ENCODE measurements around the gene HAUS7. TPM values are rescaled to one million over a fixed set of nuclear protein-coding genes. Genes with fewer than 3 reads are reported as not detected.
A peak's percentile ranks its signal among the peaks of the same experiment; 100 is the strongest.

The HAUS7 gene
- total RNA-seq, 2 donors from 2014 or later: 27.7 to 40.0 TPM

DNA sequence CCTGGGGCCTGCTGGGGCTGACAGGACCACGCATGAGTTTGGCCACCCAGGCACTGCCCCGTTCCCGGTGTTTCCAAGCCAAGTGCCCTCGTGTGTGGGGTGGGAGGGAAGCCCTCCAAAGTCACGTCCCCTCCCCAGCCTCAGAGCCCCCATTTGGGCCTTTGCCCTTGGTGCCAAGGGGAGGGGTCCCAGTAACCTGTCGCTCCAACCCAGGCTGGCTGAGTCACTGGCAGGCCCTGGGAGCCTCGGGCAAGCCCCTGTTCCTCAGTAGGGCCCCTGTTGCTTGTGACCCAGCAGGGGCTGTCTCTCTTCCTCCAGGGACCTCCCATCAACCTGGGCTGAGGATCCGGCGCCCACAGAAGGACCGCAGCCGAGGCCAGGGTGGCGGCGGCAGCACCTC is 10.7 kb upstream of the HAUS7 start:
- H3K27me3 Mint-ChIP-seq (ENCODE audit: low read depth): peaks cover 3% of the 10 kb centered on the region
- ATAC-seq (replicated peaks in 1 of 2) (no peak), DNase-seq (no peak)
- no peaks in the 10 kb centered on the region for H3K9me3 Mint-ChIP-seq
- H3K4me1 Mint-ChIP-seq (ENCODE audit: low read depth): no peaks in the 10 kb centered on the region
- no peak overlapping the region for H3K27ac Mint-ChIP-seq
- no peaks in the 10 kb centered on the region for H3K36me3 Mint-ChIP-seq (ENCODE audit: insufficient read depth in 2 of 2)
- H3K4me3 Mint-ChIP-seq: no peak overlapping the region

DNA sequence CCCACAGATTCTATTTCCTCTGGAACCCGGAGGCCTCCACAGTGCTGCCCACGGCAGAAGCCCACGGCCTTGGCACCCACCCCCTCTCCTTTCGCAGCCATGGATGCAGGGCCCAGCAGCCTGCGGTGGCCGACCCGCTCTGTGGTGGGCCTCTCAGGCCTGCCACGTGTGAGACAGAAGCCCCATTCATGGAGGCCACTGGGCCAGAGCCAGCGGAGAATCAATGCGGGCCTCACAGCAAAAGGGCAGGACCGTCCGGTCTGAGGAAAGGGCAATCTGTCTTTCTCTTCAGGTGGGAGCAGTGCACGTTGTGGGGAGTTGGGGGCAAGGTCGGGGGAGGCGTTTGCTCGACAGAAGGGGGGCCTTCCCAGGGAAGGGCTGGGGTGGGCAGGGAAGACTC is 8.4 kb upstream of the HAUS7 start:
- DNase-seq (no peak), ATAC-seq (replicated peaks in 1 of 2) (no peak)
- no peaks in the 10 kb centered on the region for H3K9me3 Mint-ChIP-seq
- no peaks in the 10 kb centered on the region for H3K4me1 Mint-ChIP-seq (ENCODE audit: low read depth)
- H3K27ac Mint-ChIP-seq: no peak overlapping the region
- H3K27me3 Mint-ChIP-seq (ENCODE audit: low read depth): peaks cover 6% of the 10 kb centered on the region
- H3K36me3 Mint-ChIP-seq (ENCODE audit: insufficient read depth in 2 of 2): no peaks in the 10 kb centered on the region
- no peak overlapping the region for H3K4me3 Mint-ChIP-seq

DNA sequence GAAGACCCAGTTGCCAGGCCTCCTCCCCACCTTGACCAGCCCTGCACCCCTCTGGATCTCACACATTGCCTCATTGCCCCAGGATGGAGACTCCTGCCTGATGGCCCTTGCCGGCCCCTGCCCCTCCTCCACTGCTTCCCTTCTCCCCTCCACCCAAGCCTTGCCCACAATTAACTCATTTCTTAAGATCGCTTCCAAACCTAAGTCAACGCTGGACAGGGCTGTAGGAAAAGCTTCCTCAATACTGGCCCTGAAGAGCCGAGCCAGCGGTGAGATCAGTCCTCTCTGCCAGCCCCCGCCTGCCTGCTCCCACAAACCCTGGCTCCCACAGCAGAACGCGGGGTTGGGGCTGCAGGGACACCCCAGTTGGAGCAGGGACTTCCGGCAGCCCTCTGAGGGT is 7.5 kb upstream of the HAUS7 start:
- ATAC-seq (replicated peaks in 1 of 2) (no peak), DNase-seq (no peak)
- H3K27ac Mint-ChIP-seq: no peak overlapping the region
- H3K9me3 Mint-ChIP-seq: no peaks in the 10 kb centered on the region
- no peaks in the 10 kb centered on the region for H3K36me3 Mint-ChIP-seq (ENCODE audit: insufficient read depth in 2 of 2)
- peaks cover 6% of the 10 kb centered on the region for H3K27me3 Mint-ChIP-seq (ENCODE audit: low read depth)
- no peak overlapping the region for H3K4me3 Mint-ChIP-seq
- no peaks in the 10 kb centered on the region for H3K4me1 Mint-ChIP-seq (ENCODE audit: low read depth)

DNA sequence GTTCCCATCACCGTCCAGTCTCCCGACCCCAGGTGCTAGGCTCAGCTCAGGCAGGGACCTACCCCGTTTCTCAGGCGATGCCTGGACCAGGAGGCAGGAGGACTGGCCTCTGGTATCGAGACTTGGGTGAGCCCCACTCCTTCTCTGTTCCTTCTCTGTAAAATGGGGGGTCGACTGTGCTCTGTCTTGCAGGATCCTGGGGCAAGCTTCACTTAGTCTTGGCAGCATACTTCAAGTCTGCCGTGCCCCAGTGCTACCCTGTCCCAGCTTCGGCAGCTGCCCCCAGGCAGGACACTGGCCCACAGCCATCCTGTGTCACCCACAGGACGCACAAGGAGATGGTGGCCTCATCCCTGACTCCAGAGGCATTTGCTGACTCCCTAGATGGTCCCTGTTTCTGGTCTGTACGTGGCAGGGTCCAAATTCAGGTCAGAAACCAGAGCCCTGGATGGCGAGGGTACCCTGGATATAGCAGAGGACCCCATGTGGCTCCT is 7.0 kb upstream of the HAUS7 start:
- no peaks in the 10 kb centered on the region for H3K4me1 Mint-ChIP-seq (ENCODE audit: low read depth)
- peaks cover 6% of the 10 kb centered on the region for H3K27me3 Mint-ChIP-seq (ENCODE audit: low read depth)
- DNase-seq (no peak), ATAC-seq (replicated peaks in 1 of 2) (no peak)
- no peak overlapping the region for H3K27ac Mint-ChIP-seq
- H3K4me3 Mint-ChIP-seq: no peak overlapping the region
- H3K9me3 Mint-ChIP-seq: no peaks in the 10 kb centered on the region
- no peaks in the 10 kb centered on the region for H3K36me3 Mint-ChIP-seq (ENCODE audit: insufficient read depth in 2 of 2)

DNA sequence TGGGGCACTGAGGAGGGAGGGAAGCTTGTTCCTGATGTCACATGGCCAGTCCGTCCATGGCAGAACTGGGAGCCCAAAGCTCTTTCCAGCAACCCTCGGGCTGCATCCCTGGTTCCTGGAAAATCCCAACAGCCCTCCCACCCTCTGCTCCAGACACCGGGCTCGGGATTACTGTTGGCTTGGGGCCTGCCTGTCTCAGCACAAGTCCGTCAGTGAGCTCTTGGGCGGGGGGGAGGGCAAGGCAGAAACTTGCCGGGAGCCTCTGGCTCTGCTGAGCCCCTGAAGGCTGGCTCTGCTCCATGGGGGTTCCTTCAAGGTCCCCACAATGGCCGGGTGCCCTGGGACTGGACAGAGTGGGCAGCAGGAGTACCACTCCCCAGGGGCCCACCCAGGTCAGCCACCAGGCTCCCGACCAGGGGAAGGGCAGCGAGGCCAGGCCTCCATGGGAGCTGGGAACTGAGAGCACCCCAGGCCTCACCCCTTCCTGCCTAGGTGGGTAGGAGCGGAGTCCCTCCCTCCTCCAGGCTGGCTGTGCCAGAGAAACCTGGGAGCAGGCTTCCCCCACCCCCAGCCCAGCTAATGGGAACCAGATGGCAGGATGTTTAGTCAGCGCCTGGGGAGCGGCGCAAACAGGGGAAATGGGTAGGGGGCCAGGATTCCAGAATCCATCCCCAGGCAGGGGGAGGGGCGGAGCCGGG is 6.4 kb upstream of the HAUS7 start:
- Mint-ChIP-seq H3K27me3 (ENCODE audit: low read depth) (peaks cover 6% of the 10 kb centered on the region), H3K27ac (no peak overlapping the region), H3K4me1 (ENCODE audit: low read depth) (no peaks in the 10 kb centered on the region), H3K9me3 (no peaks in the 10 kb centered on the region), H3K4me3 (no peak overlapping the region), H3K36me3 (ENCODE audit: insufficient read depth in 2 of 2) (no peaks in the 10 kb centered on the region)
- ATAC-seq (replicated peaks in 1 of 2) (no peak), DNase-seq (no peak)

DNA sequence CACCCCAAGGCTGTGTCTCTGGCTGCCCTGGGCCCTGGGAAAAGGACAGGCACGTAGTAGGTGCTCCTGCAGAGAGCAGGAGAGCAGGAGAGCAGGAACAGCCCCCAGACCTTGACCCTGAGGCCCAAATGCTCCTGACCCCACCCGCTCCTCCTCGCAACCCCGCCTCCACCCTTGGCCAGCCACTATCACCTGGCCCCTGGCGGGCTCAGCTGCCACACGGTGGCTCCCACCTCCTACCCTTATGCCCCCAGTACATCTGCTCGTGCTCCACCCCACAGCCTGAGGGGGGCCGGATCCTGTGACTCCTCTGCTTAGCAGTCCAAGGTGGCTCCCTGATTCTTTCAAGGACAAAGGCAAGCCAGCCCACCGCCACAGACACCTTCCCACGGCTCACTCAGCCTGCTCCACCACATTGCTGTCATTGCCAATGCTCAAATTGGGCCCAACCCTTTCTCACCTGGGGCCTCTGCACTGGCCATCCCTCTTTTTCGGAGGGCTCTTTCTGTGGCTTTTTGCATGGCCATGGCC is 5.4 kb upstream of the HAUS7 start:
- H3K4me3 Mint-ChIP-seq: peak overlapping the region in 1 of 2 donors; percentile 16
- no peak for ATAC-seq (replicated peaks in 1 of 2)
- no peaks in the 10 kb centered on the region for H3K9me3 Mint-ChIP-seq
- H3K4me1 Mint-ChIP-seq (ENCODE audit: low read depth): peaks cover 4% of the 10 kb centered on the region
- no peak for DNase-seq
- peaks cover 6% of the 10 kb centered on the region for H3K27me3 Mint-ChIP-seq (ENCODE audit: low read depth)
- no peaks in the 10 kb centered on the region for H3K36me3 Mint-ChIP-seq (ENCODE audit: insufficient read depth in 2 of 2)
- H3K27ac Mint-ChIP-seq: no peak overlapping the region

DNA sequence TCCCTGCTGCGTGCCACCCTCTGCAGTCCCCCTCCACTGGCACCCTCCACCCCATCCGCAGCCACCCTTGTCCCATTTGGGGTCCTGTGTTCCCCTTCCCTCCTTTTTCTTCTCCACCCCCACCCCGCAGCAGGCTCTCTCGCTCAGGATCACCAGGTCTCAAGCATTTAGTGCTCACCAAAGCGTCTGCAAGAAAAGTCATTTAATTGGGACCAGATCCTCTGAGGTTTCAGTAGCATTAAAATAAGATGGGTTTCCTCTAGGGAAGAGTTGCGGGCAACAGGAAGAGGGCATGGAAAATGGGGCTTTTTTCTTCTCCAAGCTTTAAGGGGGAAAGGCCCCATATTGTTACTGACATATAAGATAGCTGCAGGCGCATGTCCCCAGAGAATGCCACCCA is 4.9 kb upstream of the HAUS7 start:
- H3K4me1 Mint-ChIP-seq (ENCODE audit: low read depth): peaks cover 4% of the 10 kb centered on the region
- H3K27ac Mint-ChIP-seq: no peak overlapping the region
- H3K9me3 Mint-ChIP-seq: no peaks in the 10 kb centered on the region

DNA sequence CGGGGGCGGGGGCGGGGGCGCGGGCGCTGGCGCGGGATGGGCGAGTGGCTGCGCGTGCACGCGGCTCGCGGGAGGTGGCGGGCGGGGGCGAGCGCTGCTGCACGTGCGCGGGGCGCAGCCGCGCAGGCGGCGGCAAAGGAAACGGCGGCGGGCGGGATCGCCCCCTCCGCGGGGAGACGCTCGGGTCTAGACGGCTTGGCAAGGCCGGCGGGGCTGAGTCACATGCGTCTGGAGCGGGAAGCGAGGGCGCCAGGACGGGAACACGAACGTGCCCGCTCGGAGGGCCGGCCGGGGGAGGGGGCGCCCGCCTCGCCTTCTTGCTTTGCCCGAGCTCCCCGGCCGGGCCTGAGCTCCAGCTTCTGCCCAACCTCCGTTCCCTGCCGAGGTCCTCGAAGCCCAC is 4.3 kb upstream of the HAUS7 start:
- Mint-ChIP-seq H3K4me3 (no peak overlapping the region), H3K27ac (no peak overlapping the region), H3K4me1 (ENCODE audit: low read depth) (peaks cover 4% of the 10 kb centered on the region), H3K27me3 (ENCODE audit: low read depth) (peaks cover 6% of the 10 kb centered on the region), H3K9me3 (no peaks in the 10 kb centered on the region), H3K36me3 (ENCODE audit: insufficient read depth in 2 of 2) (no peaks in the 10 kb centered on the region)
- ATAC-seq (replicated peaks in 1 of 2) (no peak), DNase-seq (peak; percentile 37 to 41)

More for the DNA sequence above, 4.9 kb upstream of the HAUS7 start:
- no peak for ATAC-seq (replicated peaks in 1 of 2)
- H3K36me3 Mint-ChIP-seq (ENCODE audit: insufficient read depth in 2 of 2): no peaks in the 10 kb centered on the region
- peaks cover 6% of the 10 kb centered on the region for H3K27me3 Mint-ChIP-seq (ENCODE audit: low read depth)
- DNase-seq: no peak
- peak overlapping the region in 1 of 2 donors; percentile 49 for H3K4me3 Mint-ChIP-seq

DNA sequence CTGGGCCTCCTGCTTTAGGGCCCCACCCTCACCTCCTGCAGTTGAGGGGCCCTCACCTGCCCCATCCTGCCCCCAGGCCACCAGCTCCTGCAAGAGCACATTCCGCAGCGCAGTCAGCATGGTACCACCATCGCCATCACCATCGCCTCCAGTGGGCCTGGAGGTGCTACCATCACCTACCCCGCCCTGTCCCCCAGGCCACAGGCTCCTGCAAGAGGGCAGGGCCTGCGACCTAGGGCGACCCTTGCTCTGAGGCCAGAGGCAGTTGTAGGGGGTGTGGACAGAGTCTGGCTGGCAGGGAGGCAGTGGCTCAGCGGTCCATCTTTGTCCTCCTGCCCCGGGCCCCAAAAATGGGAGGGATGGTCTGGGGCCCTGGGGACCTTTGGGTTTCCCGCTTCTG is 3.9 kb upstream of the HAUS7 start:
- DNase-seq: no peak
- Mint-ChIP-seq H3K9me3 (no peaks in the 10 kb centered on the region), H3K36me3 (ENCODE audit: insufficient read depth in 2 of 2) (no peaks in the 10 kb centered on the region), H3K4me1 (ENCODE audit: low read depth) (peaks cover 4% of the 10 kb centered on the region), H3K27ac (no peak overlapping the region), H3K27me3 (ENCODE audit: low read depth) (peaks cover 6% of the 10 kb centered on the region), H3K4me3 (peak overlapping the region in 1 of 2 donors; percentile 27)
- ATAC-seq (replicated peaks in 1 of 2): no peak

DNA sequence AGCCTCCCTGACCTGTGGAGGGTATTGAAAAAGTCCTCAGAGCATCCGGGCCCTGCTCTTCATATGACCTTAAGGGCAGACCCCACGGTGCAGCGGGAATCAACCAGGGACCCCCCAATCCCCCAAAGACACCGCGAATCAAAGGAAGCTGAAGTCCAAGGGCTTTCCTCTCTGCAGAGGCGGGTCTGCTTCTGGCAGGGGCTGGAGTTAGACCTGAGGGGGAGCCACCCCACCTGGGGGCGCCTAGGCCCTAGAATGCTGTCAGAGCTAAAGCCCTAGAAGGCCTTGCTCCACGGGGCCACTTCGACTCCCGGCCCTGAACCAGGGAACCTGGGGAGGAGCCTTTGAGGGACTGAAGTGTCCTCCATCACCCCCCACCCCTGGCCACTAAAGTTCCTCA is 2.8 kb upstream of the HAUS7 start:
- Mint-ChIP-seq H3K4me1 (ENCODE audit: low read depth) (peaks cover 10% of the 10 kb centered on the region), H3K27me3 (ENCODE audit: low read depth) (peaks cover 6% of the 10 kb centered on the region), H3K36me3 (ENCODE audit: insufficient read depth in 2 of 2) (no peaks in the 10 kb centered on the region), H3K9me3 (no peaks in the 10 kb centered on the region), H3K4me3 (peak overlapping the region in 1 of 2 donors; percentile 50), H3K27ac (no peak overlapping the region)
- DNase-seq: no peak
- no peak for ATAC-seq (replicated peaks in 1 of 2)

DNA sequence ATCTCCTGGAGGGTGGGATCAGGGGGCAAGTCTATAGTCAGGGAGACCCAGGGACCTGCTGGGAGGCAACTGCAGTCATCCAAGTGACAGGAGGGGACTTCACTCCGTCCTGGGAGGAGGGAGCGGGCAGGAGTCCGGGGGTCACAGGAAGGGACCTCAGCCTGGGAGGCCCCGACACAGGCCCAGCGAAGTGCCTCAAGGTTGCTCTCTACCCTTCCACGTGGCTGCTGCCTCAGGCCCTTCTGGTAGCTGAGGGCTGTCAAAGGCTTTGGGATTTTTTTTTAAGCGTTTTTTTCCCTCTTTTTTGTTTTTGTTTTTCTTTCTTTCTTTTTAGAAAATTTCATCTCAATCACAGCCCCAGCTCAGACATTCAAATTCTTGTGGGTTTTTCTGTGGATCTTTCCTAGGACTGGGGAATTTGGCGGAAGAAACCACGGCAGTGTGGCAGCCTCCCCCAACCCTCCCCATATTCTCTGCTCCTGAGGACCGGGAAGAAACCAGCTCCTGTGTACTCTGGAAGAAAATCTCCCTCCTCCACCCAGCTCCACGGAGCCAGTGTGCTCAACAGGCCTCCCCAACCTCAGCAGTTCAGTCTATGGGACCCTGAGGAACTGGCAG is 1.4 kb upstream of the HAUS7 start:
- H3K36me3 Mint-ChIP-seq (ENCODE audit: insufficient read depth in 2 of 2): no peaks in the 10 kb centered on the region
- no peak for ATAC-seq (replicated peaks in 1 of 2)
- no peak overlapping the region for H3K27ac Mint-ChIP-seq

DNA sequence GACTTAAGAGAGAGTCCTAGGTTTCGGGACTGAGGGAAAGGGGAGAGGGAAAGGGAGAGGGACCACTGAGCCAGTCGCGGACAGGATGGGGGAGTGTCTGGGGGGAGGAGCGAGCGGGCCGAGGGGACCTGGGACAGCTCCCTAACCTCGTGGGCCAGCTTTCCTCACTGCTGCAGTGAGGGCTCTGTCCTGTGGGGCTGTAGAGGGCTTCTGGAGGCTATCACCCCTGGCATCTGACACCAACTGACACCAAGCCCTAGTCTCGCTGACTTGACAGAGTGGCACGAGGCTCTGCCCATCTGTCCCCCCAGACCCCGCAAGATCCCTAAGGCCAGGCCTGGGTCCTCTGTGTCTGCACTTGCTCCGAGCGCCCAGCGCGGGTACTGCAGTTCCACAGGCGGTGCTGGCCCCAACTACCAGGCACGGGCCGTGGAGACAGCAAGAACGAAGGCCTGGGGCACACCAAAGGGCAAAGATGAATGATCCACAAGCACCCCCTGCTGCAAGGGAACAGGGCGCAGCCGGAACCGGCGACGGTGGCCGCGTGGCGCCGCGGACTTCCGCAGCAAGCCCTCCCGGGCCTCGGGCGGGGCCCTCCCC is 465 bp downstream of the HAUS7 start:
- H3K27ac Mint-ChIP-seq: no peak overlapping the region
- no peaks in the 10 kb centered on the region for H3K27me3 Mint-ChIP-seq (ENCODE audit: low read depth)
- ATAC-seq (replicated peaks in 1 of 2): peak; percentile 46 to 48
- DNase-seq: peak; percentile 22 to 29
- H3K4me1 Mint-ChIP-seq (ENCODE audit: low read depth): peaks cover 16% of the 10 kb centered on the region
- no peaks in the 10 kb centered on the region for H3K36me3 Mint-ChIP-seq (ENCODE audit: insufficient read depth in 2 of 2)
- no peaks in the 10 kb centered on the region for H3K9me3 Mint-ChIP-seq
- H3K4me3 Mint-ChIP-seq: peak overlapping the region; percentile 82 to 92

More for the DNA sequence above, 1.4 kb upstream of the HAUS7 start:
- DNase-seq: no peak
- peaks cover 16% of the 10 kb centered on the region for H3K4me1 Mint-ChIP-seq (ENCODE audit: low read depth)
- no peaks in the 10 kb centered on the region for H3K9me3 Mint-ChIP-seq
- peaks cover 6% of the 10 kb centered on the region for H3K27me3 Mint-ChIP-seq (ENCODE audit: low read depth)
- no peak overlapping the region for H3K4me3 Mint-ChIP-seq

DNA sequence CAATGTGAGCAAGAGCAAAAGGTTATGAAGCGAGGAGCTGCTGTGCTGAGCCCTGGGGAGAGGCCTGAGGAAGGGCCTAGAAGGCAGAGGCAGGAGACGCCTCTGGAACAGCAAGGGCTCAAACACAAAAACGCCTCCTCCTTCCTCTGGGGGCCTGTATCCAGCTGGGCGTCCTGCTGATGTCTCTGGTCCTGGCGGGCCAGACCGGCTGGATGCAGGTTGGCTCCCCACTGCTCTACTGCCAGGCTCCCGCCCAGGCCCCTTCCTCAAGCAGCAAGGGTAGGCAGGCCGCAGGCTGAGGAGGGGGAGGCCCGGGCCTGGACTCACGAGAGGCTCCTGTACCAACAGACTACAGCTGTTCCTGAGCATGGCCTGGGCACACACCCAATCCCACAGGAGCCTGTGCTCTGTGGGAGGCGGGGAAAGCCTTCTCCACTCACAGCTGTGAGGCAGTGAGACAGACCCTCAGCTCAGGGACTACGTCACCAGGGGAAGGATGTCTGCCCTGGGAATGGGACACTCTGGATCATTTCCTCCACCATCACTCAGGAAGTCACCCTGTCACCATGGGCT is 2.3 kb downstream of the HAUS7 start:
- Mint-ChIP-seq H3K9me3 (no peaks in the 10 kb centered on the region), H3K27ac (no peak overlapping the region), H3K4me1 (ENCODE audit: low read depth) (peaks cover 16% of the 10 kb centered on the region), H3K27me3 (ENCODE audit: low read depth) (no peaks in the 10 kb centered on the region), H3K4me3 (no peak overlapping the region), H3K36me3 (ENCODE audit: insufficient read depth in 2 of 2) (no peaks in the 10 kb centered on the region)
- no peak for DNase-seq
- no peak for ATAC-seq (replicated peaks in 1 of 2)

All from activated T-cell treated with anti-CD3 and anti-CD28 coated beads, Interleukin-2, amount 50 U/mL, for 72 hours (primary cell).